ENCODE data around the gene AMPD1. TPM values are rescaled to one million over a fixed set of nuclear protein-coding genes. Genes with fewer than 3 reads are reported as not detected.

Gene AMPD1
- total and polyA plus RNA-seq, 2 of the 13 experiments (the other 11 are each of a cell fraction or from before 2014, with no cell fraction given), result not detected

DNA sequence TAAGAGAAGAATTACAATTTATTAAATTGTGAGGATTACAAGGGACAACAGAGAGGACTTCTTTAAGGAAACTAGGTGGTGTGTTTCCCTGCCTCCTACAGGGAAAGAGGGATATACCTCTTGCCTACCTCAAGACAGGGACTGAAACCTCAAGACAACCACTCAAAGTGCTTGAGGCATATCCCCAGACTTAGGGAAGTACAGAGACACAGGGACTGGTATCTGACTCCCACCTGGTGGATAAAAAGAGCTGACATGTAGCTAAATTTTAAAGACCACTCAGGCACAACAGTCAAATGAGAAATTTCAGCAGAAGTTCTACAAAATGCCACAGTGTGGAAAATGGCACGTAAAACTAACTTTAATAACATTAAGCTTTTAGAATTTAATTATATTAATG is 46.8 kb downstream of the AMPD1 start:
- DNase-seq (ENCODE audit: low spot score) (no peak), FAIRE-seq (no peak), ATAC-seq (no peak)
- 94% methylated on average over 1 of the region's 1 CpG for WGBS (ENCODE audit: low lambda C conversion rate)
- H4K20me1 ChIP-seq (ENCODE audit: insufficient read depth, low read length), result no peaks in the 10 kb centered on the region
- POLR2A ChIA-PET, result no interaction called here
- no peaks in the 10 kb centered on the region for H3K36me3 ChIP-seq (replicated peaks in 1 of 2; ENCODE audit: control insufficient read depth in 1 of 2, insufficient read depth in 2 of 2, low read length in 2 of 2)
- H3K9ac ChIP-seq (ENCODE audit: insufficient read depth, low read depth, low read length), result no peak overlapping the region
- no peak overlapping the region for H3K4me2 ChIP-seq (ENCODE audit: low read depth, low read length)
- no peaks in the 10 kb centered on the region for H3K9me3 ChIP-seq (ENCODE audit: low read length)
- H3K27me3 ChIP-seq (ENCODE audit: control insufficient read depth in 1 of 2, insufficient read depth in 2 of 2, low read length in 2 of 2), result peaks cover 0 to 4% of the 10 kb centered on the region in 2 experiments; a peak in 1 of 5 replicates
- CTCF ChIA-PET (ENCODE audit: low intra/inter-chr PET ratio, low total read pairs), result no interaction called here
- no peak overlapping the region for H2AFZ ChIP-seq (ENCODE audit: low read length)
- intact Hi-C loops (cut with micrococcal nuclease; ENCODE audit: unreplicated experiment), result no loop called here
- no peak overlapping the region for H3K4me3 ChIP-seq (replicated peaks in 1 of 3; ENCODE audit: insufficient read depth in 1 of 3, low read depth in 2 of 3, low read length in 3 of 3)
- H3K79me2 ChIP-seq (ENCODE audit: insufficient read depth, low read length), result no peaks in the 10 kb centered on the region
- TF ChIP-seq ZBTB7B (CRISPR knock-in tag; IDR thresholded peaks at IDR 0.05) (no peak), EED (CRISPR knock-in tag; IDR thresholded peaks at IDR 0.05) (no peak), ZNF350 (CRISPR knock-in tag; IDR thresholded peaks at IDR 0.05; ENCODE audit: borderline replicate concordance, low read depth) (no peak), ZNF660 (CRISPR knock-in tag; IDR thresholded peaks at IDR 0.05; ENCODE audit: borderline replicate concordance, low read depth) (no peak), SRF (IDR thresholded peaks at IDR 0.05; ENCODE audit: low read depth, low read length) (no peak), ZNF713 (CRISPR knock-in tag; IDR thresholded peaks at IDR 0.05) (no peak), CHD4 (IDR thresholded peaks at IDR 0.05; ENCODE audit: borderline replicate concordance, low read length) (no peak), CBFB (CRISPR knock-in tag; IDR thresholded peaks at IDR 0.05) (no peak), SMAD9 (CRISPR knock-in tag; IDR thresholded peaks at IDR 0.05) (no peak), ZKSCAN1 (IDR thresholded peaks at IDR 0.05; ENCODE audit: low read length) (no peak), ZNF367 (CRISPR knock-in tag; IDR thresholded peaks at IDR 0.05; ENCODE audit: borderline replicate concordance) (no peak), TBL1XR1 (IDR thresholded peaks at IDR 0.05; ENCODE audit: borderline replicate concordance, low read length, partially characterized antibody) (no peak), ZNF850 (CRISPR knock-in tag; conservative IDR thresholded peaks at IDR 0.05) (no peak), ZNF205 (CRISPR knock-in tag; IDR thresholded peaks at IDR 0.05) (no peak)
- TF ChIP-seq, protein P1, sequence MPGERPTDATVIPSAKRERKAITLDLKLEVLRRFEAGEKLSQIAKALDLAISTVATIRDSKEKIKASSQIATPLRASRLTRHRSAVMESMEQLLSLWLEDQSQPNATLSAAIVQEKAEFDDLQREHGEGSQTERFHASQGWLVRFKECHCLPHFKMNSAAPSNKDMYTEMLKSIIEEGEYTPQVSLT (CRISPR knock-in tag; IDR thresholded peaks at IDR 0.05; ENCODE audit: borderline replicate concordance, low read depth), result no peak
- TF ChIP-seq, protein P2, sequence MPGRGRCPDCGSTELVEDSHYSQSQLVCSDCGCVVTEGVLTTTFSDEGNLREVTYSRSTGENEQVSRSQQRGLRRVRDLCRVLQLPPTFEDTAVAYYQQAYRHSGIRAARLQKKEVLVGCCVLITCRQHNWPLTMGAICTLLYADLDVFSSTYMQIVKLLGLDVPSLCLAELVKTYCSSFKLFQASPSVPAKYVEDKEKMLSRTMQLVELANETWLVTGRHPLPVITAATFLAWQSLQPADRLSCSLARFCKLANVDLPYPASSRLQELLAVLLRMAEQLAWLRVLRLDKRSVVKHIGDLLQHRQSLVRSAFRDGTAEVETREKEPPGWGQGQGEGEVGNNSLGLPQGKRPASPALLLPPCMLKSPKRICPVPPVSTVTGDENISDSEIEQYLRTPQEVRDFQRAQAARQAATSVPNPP (CRISPR knock-in tag; IDR thresholded peaks at IDR 0.05), result no peak
- TF ChIP-seq, protein P3, sequence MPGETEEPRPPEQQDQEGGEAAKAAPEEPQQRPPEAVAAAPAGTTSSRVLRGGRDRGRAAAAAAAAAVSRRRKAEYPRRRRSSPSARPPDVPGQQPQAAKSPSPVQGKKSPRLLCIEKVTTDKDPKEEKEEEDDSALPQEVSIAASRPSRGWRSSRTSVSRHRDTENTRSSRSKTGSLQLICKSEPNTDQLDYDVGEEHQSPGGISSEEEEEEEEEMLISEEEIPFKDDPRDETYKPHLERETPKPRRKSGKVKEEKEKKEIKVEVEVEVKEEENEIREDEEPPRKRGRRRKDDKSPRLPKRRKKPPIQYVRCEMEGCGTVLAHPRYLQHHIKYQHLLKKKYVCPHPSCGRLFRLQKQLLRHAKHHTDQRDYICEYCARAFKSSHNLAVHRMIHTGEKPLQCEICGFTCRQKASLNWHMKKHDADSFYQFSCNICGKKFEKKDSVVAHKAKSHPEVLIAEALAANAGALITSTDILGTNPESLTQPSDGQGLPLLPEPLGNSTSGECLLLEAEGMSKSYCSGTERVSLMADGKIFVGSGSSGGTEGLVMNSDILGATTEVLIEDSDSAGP (CRISPR knock-in tag; IDR thresholded peaks at IDR 0.05; ENCODE audit: borderline replicate concordance), result no peak
- TF ChIP-seq, protein P4, sequence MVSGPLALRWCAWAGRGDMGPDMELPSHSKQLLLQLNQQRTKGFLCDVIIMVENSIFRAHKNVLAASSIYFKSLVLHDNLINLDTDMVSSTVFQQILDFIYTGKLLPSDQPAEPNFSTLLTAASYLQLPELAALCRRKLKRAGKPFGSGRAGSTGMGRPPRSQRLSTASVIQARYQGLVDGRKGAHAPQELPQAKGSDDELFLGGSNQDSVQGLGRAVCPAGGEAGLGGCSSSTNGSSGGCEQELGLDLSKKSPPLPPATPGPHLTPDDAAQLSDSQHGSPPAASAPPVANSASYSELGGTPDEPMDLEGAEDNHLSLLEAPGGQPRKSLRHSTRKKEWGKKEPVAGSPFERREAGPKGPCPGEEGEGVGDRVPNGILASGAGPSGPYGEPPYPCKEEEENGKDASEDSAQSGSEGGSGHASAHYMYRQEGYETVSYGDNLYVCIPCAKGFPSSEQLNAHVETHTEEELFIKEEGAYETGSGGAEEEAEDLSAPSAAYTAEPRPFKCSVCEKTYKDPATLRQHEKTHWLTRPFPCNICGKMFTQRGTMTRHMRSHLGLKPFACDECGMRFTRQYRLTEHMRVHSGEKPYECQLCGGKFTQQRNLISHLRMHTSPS (CRISPR knock-in tag; IDR thresholded peaks at IDR 0.05; ENCODE audit: low read depth), result no peak
- BruUV-seq (replicated peaks), result no TSS peak
- in situ Hi-C loops (cut with HindIII; ENCODE audit: extremely low pct_ligation_motif_present, low pct_unique_long_range_greater_than_20kb), result no loop called here
- H3K27ac ChIP-seq (ENCODE audit: extremely low read length, insufficient read depth, low read length), result no peak overlapping the region
- H3K4me1 ChIP-seq (ENCODE audit: insufficient read depth, low read length), result no peaks in the 10 kb centered on the region
